Astrocyte (in vitro differentiated cells and primary cell): ENCODE results near the gene KIF1B. TPM values are rescaled to one million over a fixed set of nuclear protein-coding genes. Genes with fewer than 3 reads are reported as not detected.

ENCODE experiments used
- DNase-seq: peaks from one replicate; pipeline ENCODE4 v3.0.0-alpha.2; 2010; ENCODE audit warnings: low read depth
- FAIRE-seq: peaks from 2 replicates; lab custom pipeline; 2011; peaks lifted over from hg19 to GRCh38; lab: Jason Lieb, UNC
- H2AFZ ChIP-seq: 2 replicates; pipeline ENCODE4 v1.6.0; 2012; ENCODE audit warnings: low read depth, low read length, inconsistent platforms
- H3K27ac ChIP-seq: 2 replicates; pipeline ENCODE4 v1.5.1; 2011; ENCODE audit warnings: low read depth, low read length, inconsistent platforms
- H3K27me3 ChIP-seq: 2 replicates; pipeline ENCODE4 v1.6.0; 2011; ENCODE audit warnings: low read length, inconsistent platforms; ENCODE audit not compliant: insufficient read depth
- H3K36me3 ChIP-seq: 2 replicates; pipeline ENCODE4 v1.5.1; 2011; ENCODE audit warnings: low read length, inconsistent platforms; ENCODE audit not compliant: insufficient read depth
- H3K4me1 ChIP-seq: 2 replicates; pipeline ENCODE4 v1.5.1; 2011; ENCODE audit warnings: low read length, inconsistent platforms; ENCODE audit not compliant: insufficient read depth
- H3K4me2 ChIP-seq: 2 replicates; pipeline ENCODE4 v1.6.0; 2012; ENCODE audit warnings: low read length, inconsistent platforms
- H3K4me3 ChIP-seq: 2 replicates; pipeline ENCODE4 v1.5.1; 2011; ENCODE audit warnings: low read depth, mild to moderate bottlenecking, low read length, inconsistent platforms; ENCODE audit not compliant: insufficient read depth
- H3K79me2 ChIP-seq: 2 replicates; pipeline ENCODE4 v1.6.0; 2012; ENCODE audit warnings: mild to moderate bottlenecking, low read length, inconsistent platforms; ENCODE audit not compliant: insufficient read depth
- H3K9ac ChIP-seq: 2 replicates; pipeline ENCODE4 v1.6.0; 2012; ENCODE audit warnings: mild to moderate bottlenecking, low read length, inconsistent platforms
- H3K9me3 ChIP-seq: 2 replicates; pipeline ENCODE4 v1.5.1; 2012; ENCODE audit warnings: low read depth, mild to moderate bottlenecking, low read length, inconsistent platforms; ENCODE audit not compliant: insufficient read depth
- H4K20me1 ChIP-seq: 2 replicates; pipeline ENCODE4 v1.6.0; 2012; ENCODE audit warnings: low read length, inconsistent platforms; ENCODE audit not compliant: insufficient read depth
- H3K27ac Mint-ChIP-seq: one replicate; pipeline ENCODE4 v1.8.0; 2021; ENCODE audit warnings: mild to moderate bottlenecking, mixed read lengths; ENCODE audit not compliant: unreplicated experiment
- H3K27me3 Mint-ChIP-seq: one replicate; pipeline ENCODE4 v1.8.0; 2021; ENCODE audit warnings: low read depth, mixed read lengths; ENCODE audit not compliant: unreplicated experiment
- H3K36me3 Mint-ChIP-seq: one replicate; pipeline ENCODE4 v1.8.0; 2021; ENCODE audit warnings: low read depth, mixed read lengths; ENCODE audit not compliant: unreplicated experiment
- H3K4me1 Mint-ChIP-seq: one replicate; pipeline ENCODE4 v1.8.0; 2021; ENCODE audit warnings: low read depth, mixed read lengths; ENCODE audit not compliant: unreplicated experiment
- H3K4me3 Mint-ChIP-seq: one replicate; pipeline ENCODE4 v1.8.0; 2021; ENCODE audit warnings: mild to moderate bottlenecking, moderate library complexity, mixed read lengths; ENCODE audit not compliant: unreplicated experiment
- H3K9me3 Mint-ChIP-seq: one replicate; pipeline ENCODE4 v1.8.0; 2021; ENCODE audit warnings: mild to moderate bottlenecking, mixed read lengths; ENCODE audit not compliant: unreplicated experiment
- CTCF ChIP-seq: IDR thresholded peaks from 2 replicates; pipeline ENCODE4 v1.5.1; 2011; ENCODE audit warnings: low read depth, mild to moderate bottlenecking, inconsistent platforms, low read length, moderate library complexity; ENCODE audit not compliant: insufficient read depth
- EZH2 ChIP-seq: IDR thresholded peaks from 2 replicates; pipeline ENCODE4 v1.6.1; 2012; ENCODE audit warnings: mild to moderate bottlenecking, low read length, inconsistent platforms; ENCODE audit not compliant: insufficient read depth
- total RNA-seq: library from RNA; stranded (reverse); gene quantifications from 2 replicates; pipeline ENCODE4 v1.2.1, GENCODE V29; 2021

KIF1B gene
- total RNA-seq, 1 donor from 2014 or later, result 75.9 TPM

- peak overlapping the region; percentile 44 for H3K4me2 ChIP-seq
- no peak overlapping the region for H2AFZ ChIP-seq
- H3K9ac ChIP-seq, result no peak overlapping the region
- peak; percentile 79 for DNase-seq
- H4K20me1 ChIP-seq, result peaks cover 91% of the 10 kb centered on the region
- peak overlapping the region; percentile 10 for H3K27ac ChIP-seq
- no peaks in the 10 kb centered on the region for H3K9me3 Mint-ChIP-seq
- peak overlapping the region; percentile 67 for H3K27ac Mint-ChIP-seq
- peaks cover 30% of the 10 kb centered on the region for H3K4me1 Mint-ChIP-seq
- no peak for FAIRE-seq
- no peaks in the 10 kb centered on the region for H3K9me3 ChIP-seq
- no peaks in the 10 kb centered on the region for H3K27me3 Mint-ChIP-seq
- no peak overlapping the region for H3K4me3 ChIP-seq
- no peak for TF ChIP-seq EZH2
- TF ChIP-seq CTCF, result no peak
- H3K36me3 Mint-ChIP-seq, result peaks cover 2% of the 10 kb centered on the region
- peaks cover 99% of the 10 kb centered on the region for H3K79me2 ChIP-seq
- peak overlapping the region; percentile 1 for H3K4me3 Mint-ChIP-seq
- no peaks in the 10 kb centered on the region for H3K27me3 ChIP-seq
- H3K36me3 ChIP-seq, result no peaks in the 10 kb centered on the region
- peaks cover 14% of the 10 kb centered on the region for H3K4me1 ChIP-seq
Observed at GRCh38 chr1:10225573-10225972, 15.2 kb downstream of the KIF1B start.

- Histone ChIP-seq H4K20me1 (peaks cover 87% of the 10 kb centered on the region), H3K27ac (no peak overlapping the region), H3K9me3 (no peaks in the 10 kb centered on the region), H3K9ac (no peak overlapping the region), H3K4me3 (no peak overlapping the region), H2AFZ (no peak overlapping the region), H3K27me3 (no peaks in the 10 kb centered on the region), H3K36me3 (peaks cover 5% of the 10 kb centered on the region), H3K79me2 (peaks cover 97% of the 10 kb centered on the region), H3K4me2 (no peak overlapping the region), H3K4me1 (peaks cover 14% of the 10 kb centered on the region)
- H3K36me3 Mint-ChIP-seq, result peaks cover 2% of the 10 kb centered on the region
- FAIRE-seq (no peak), DNase-seq (peak; percentile 40)
- H3K4me3 Mint-ChIP-seq, result no peak overlapping the region
- H3K27me3 Mint-ChIP-seq, result no peaks in the 10 kb centered on the region
- TF ChIP-seq EZH2 (no peak), CTCF (no peak)
- no peaks in the 10 kb centered on the region for H3K9me3 Mint-ChIP-seq
- H3K4me1 Mint-ChIP-seq, result peaks cover 34% of the 10 kb centered on the region
- H3K27ac Mint-ChIP-seq, result peak overlapping the region; percentile 21
Observed at GRCh38 chr1:10228528-10228927, 18.2 kb downstream of the KIF1B start.

GRCh38 chr1:10229903-10230302 is 19.5 kb downstream of the KIF1B start:
- no peaks in the 10 kb centered on the region for H3K27me3 Mint-ChIP-seq
- no peak overlapping the region for H3K9ac ChIP-seq
- peaks cover 80% of the 10 kb centered on the region for H4K20me1 ChIP-seq
- DNase-seq (no peak), FAIRE-seq (no peak)
- H3K27ac ChIP-seq, result no peak overlapping the region
- H3K36me3 ChIP-seq, result peaks cover 5% of the 10 kb centered on the region
- no peak for TF ChIP-seq EZH2
- TF ChIP-seq CTCF, result no peak
- H3K4me3 ChIP-seq, result no peak overlapping the region
- peaks cover 2% of the 10 kb centered on the region for H3K36me3 Mint-ChIP-seq
- H3K4me1 ChIP-seq, result peaks cover 11% of the 10 kb centered on the region
- peaks cover 91% of the 10 kb centered on the region for H3K79me2 ChIP-seq
- H3K4me1 Mint-ChIP-seq, result peaks cover 34% of the 10 kb centered on the region
- no peak overlapping the region for H3K4me3 Mint-ChIP-seq
- peak overlapping the region; percentile 62 for H3K27ac Mint-ChIP-seq
- no peak overlapping the region for H3K4me2 ChIP-seq
- H3K9me3 Mint-ChIP-seq, result no peaks in the 10 kb centered on the region
- no peaks in the 10 kb centered on the region for H3K9me3 ChIP-seq
- H3K27me3 ChIP-seq, result no peaks in the 10 kb centered on the region
- no peak overlapping the region for H2AFZ ChIP-seq
